Glutamatergic neuron (in vitro differentiated cells): ENCODE results near the gene EFCAB7. TPM values are rescaled to one million over a fixed set of nuclear protein-coding genes. Genes with fewer than 3 reads are reported as not detected.

Experiments
- DNase-seq: peaks from one replicate; pipeline ENCODE4 v3.0.0; 2022
- H3K27ac Mint-ChIP-seq: one replicate; pipeline ENCODE4 v1.8.0; 2020; ENCODE audit warnings: mild to moderate bottlenecking, mixed read lengths, inconsistent platforms; ENCODE audit not compliant: unreplicated experiment
- H3K27me3 Mint-ChIP-seq: one replicate; pipeline ENCODE4 v1.8.0; 2020; ENCODE audit warnings: mild to moderate bottlenecking, moderate library complexity, mixed read lengths, inconsistent platforms; ENCODE audit not compliant: unreplicated experiment
- H3K36me3 Mint-ChIP-seq: one replicate; pipeline ENCODE4 v1.8.0; 2020; ENCODE audit warnings: mild to moderate bottlenecking, mixed read lengths, inconsistent platforms; ENCODE audit not compliant: unreplicated experiment
- H3K4me1 Mint-ChIP-seq: one replicate; pipeline ENCODE4 v1.8.0; 2020; ENCODE audit warnings: mild to moderate bottlenecking, low read depth, mixed read lengths, inconsistent platforms; ENCODE audit not compliant: unreplicated experiment
- H3K4me3 Mint-ChIP-seq: one replicate; pipeline ENCODE4 v1.8.0; 2020; ENCODE audit warnings: mild to moderate bottlenecking, mixed read lengths, inconsistent platforms; ENCODE audit not compliant: unreplicated experiment
- H3K9me3 Mint-ChIP-seq: one replicate; pipeline ENCODE4 v1.8.0; 2020; ENCODE audit warnings: mild to moderate bottlenecking, moderate library complexity, mixed read lengths, inconsistent platforms; ENCODE audit not compliant: unreplicated experiment
- CTCF ChIP-seq: fragments of 200-600 bp; sonication (generic); IDR thresholded peaks from one replicate; pipeline ENCODE4 v1.5.0; 2021; ENCODE audit not compliant: partially characterized antibody, unreplicated experiment
- long read RNA-seq: library from polyadenylated mRNA; unstranded; transcript quantifications from one replicate; pipeline ENCODE4 v2.0.0, GENCODE V29; 2020; ENCODE audit not compliant: unreplicated experiment
- total RNA-seq: library from RNA; stranded (reverse); fragmentation: NEBNext Ultra II Directional; extraction: Animal tissue kit (Norgen Biotek cat#: 25700); gene quantifications from one replicate; pipeline ENCODE4 v1.2.1, GENCODE V29; 2021; ENCODE audit not compliant: unreplicated experiment

The EFCAB7 gene, protein sequence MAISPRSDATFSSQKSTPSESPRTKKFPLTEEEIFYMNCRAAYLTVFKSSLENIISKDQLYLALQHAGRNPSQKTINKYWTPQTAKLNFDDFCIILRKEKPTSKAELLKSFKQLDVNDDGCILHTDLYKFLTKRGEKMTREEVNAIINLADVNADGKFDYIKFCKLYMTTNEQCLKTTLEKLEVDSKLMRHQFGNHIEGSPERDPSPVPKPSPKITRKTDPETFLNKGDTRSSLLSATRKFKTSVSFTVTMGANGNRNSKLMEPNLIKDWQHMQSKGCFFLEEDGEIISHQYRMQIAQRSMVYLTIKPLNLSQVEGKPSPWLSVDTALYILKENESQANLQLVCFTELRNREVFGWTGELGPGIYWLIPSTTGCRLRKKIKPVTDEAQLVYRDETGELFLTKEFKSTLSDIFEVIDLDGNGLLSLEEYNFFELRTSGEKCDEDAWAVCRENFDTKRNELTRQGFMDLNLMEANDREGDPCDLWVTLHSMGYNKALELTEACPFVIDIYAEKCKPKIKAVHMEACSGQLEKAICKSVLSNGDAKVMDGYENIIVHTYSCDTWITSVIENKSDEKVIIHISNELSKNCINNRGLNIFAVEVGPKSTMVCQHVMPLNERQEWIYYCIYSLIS
- 6.6 TPM for total RNA-seq
- long read RNA-seq, partial matches to known transcripts: 0 of 3 reads
- long read RNA-seq, other reads (novel, unspliced or antisense): 2 of 3 reads

GRCh38 chr1:63522891-63523728, at the start of gene EFCAB7, which contains the start of gene ITGB3BP:
TSS of gene EFCAB7 (plus strand) at chr1:63523525. CDS start at chr1:63525573, 2,048 bp downstream.
TSS of gene ITGB3BP (minus strand) at chr1:63523225. CDS start at chr1:63523133, 92 bp downstream.
- peak; percentile 87 for DNase-seq
- Mint-ChIP-seq H3K4me3 (peak within 1 kb of the TSS; percentile 91), H3K9me3 (peaks cover 9% of the 10 kb centered on the region), H3K36me3 (no peaks in the 10 kb centered on the region), H3K27ac (peak within 1 kb of the TSS; percentile 96), H3K4me1 (peaks cover 3% of the 10 kb centered on the region), H3K27me3 (no peaks in the 10 kb centered on the region)
- TF ChIP-seq CTCF: no peak

GRCh38 chr1:63475761-63476160, 47.6 kb upstream of the EFCAB7 start:
- Mint-ChIP-seq H3K36me3 (no peaks in the 10 kb centered on the region), H3K27me3 (peaks cover 2% of the 10 kb centered on the region), H3K4me1 (no peaks in the 10 kb centered on the region), H3K4me3 (no peak overlapping the region), H3K9me3 (no peaks in the 10 kb centered on the region), H3K27ac (no peak overlapping the region)
- no peak for DNase-seq
- TF ChIP-seq CTCF: no peak

DNA sequence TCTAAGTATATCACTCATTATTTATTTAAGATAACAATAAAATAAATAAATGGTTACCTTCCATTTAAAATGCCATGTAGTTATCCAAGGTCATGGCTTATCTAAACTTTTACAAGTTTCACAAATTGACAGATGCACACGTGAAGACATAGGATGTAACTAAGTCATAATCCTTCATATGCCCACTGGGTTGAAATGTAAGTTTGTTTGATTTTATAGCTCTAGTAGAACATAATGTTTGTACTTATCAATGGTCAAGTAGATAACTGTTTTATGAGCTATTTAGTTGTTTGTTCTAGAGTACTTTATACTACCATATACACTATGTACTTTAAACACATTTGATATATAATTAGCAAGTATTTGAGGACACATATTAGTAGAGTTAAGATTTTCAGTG, 43.3 kb upstream of the EFCAB7 start:
- TF ChIP-seq CTCF: no peak
- Mint-ChIP-seq H3K27me3 (peaks cover 2% of the 10 kb centered on the region), H3K36me3 (no peaks in the 10 kb centered on the region), H3K4me1 (no peaks in the 10 kb centered on the region), H3K9me3 (no peaks in the 10 kb centered on the region), H3K4me3 (no peak overlapping the region), H3K27ac (no peak overlapping the region)
- no peak for DNase-seq

DNA sequence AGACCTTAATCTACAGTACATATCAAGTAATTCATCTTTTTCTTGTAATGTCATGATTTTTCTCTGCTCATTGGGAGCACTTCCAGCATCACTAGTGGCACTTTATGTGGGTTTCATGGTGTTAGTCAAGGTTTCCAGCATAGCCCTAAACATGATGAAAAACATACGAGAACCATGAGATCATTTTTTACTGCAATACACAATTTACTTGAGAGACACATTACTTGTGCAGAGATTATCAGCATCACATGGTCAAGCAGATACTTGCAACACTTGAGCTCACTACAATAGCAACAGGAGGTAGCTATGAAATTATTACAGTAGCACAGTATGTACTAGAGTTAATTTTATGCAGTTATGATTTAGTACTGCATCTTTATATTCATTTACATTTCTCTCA, 36.7 kb upstream of the EFCAB7 start:
- H3K27ac Mint-ChIP-seq: no peak overlapping the region
- H3K4me3 Mint-ChIP-seq: no peak overlapping the region
- H3K27me3 Mint-ChIP-seq: peaks cover 1% of the 10 kb centered on the region
- peaks cover 2% of the 10 kb centered on the region for H3K9me3 Mint-ChIP-seq
- H3K36me3 Mint-ChIP-seq: no peaks in the 10 kb centered on the region
- H3K4me1 Mint-ChIP-seq: no peaks in the 10 kb centered on the region
- no peak for DNase-seq
- TF ChIP-seq CTCF: no peak
